HG03558 (cell line): ENCODE data around the gene SEM1.
"Not testable (repeated sequence)": the region's sequence is repeated elsewhere in the genome, so short reads cannot be mapped to it uniquely, and the experiment has no call there.

ENCODE experiments used
- ATAC-seq: cut with Tn5 transposase; IDR thresholded peaks from one replicate; pipeline ENCODE4 v1.9.1; 2021; ENCODE audit warnings: moderate number of reproducible peaks; ENCODE audit not compliant: unreplicated experiment; ENCODE audit errors: extremely low read depth

The SEM1 gene

DNA sequence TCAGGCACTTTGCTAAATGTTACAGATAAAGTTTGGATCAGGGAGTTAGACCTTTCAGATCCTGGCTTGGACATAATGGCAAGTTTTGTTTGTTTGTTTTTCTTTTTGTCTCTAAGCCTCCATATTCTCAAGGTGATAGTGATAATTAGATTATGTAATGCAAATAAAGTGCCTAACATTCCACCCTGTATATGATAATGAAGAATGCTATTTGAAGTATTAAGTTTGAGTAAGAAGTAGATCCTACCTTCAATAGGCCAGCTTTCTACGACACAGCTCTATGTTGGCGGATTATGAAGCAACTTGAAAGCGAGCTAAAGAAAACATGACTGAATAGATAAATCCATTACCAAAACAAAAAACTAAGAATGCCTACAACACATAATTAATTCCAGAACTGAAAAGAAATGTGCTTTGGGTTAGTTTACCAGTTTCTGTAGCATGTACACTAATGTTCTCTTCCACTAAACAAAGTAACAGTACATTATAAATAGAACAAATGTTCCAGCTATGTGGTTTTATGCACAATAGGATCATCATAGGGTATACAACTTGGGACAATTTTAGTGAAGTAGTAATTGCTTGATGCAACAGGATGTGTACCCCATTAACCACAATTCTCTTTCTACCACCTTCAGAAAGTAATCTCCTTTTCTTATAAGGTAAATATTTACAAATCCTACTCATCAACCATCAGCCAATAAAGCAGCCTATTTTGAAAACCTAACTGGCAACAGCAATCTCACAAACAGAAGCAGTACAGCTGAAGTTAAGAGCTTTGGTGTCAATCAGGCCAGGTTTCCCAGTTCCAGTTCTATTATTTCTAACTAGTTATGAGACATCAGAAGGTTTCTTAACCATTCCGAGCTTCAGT is 1.5 kb downstream of the SEM1 start:
- ATAC-seq: no peak

DNA sequence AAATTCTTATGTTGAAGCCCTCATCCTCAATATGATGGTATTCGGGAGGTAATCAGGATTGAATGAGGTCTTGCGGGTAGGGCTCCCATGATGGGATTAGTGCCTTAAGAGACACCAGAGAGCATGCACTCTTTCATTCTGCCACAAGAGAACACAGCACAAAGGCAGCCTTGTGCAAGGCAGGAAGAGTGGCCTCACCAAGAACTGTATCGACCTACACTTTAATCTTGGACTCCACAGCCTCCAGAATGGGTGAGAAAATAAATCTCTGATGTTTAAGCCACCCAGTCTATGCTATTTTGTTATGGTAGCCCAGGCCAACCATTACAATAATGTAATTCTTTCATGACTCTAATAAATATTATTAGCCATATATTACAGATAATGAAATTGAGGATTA is 8.4 kb downstream of the SEM1 start:
- ATAC-seq: no peak

- ATAC-seq: no peak
These were observed 9.1 kb downstream of the SEM1 start for GRCh38 chr7:96700516-96700915.

- no peak for ATAC-seq
These were observed 10.3 kb downstream of the SEM1 start for GRCh38 chr7:96699219-96699871.

DNA sequence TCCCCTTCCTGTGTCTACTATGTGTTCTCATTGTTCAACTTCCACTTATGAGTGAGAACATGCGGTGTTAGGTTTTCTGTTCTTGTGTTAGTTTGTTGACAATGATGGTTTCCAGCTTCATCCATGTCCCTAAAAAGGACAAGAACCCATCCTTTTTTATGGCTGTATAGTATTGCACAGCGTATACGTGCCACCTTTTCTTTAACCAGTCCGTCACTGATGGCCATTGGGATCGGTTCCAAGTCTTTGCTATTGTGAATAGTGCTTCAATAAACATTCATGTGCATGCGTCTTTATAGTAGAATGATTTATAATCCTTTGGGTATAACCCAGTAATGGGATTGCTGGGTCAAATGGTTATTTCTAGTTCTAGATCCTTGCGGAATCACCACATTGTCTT is 11.2 kb downstream of the SEM1 start:
- ATAC-seq: not testable (repeated sequence)

DNA sequence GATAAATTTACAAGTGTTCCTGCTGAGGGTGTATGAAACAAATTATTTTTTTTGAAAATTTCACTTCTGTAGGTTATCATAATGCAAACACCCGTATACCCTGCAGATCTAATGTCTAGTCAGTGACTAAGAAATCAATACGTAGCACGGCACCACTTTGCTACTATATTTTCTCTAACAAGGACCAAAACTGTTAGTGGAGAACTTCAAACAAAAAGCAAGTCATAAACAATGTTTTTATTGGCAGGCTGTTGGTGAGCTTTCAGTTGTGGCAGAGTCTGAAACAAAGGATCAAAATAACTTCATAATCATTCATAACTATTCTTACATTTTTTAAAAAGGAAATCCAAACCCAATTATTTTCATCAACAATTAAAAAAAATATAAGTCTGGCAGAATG is 11.8 kb downstream of the SEM1 start:
- no peak for ATAC-seq

DNA sequence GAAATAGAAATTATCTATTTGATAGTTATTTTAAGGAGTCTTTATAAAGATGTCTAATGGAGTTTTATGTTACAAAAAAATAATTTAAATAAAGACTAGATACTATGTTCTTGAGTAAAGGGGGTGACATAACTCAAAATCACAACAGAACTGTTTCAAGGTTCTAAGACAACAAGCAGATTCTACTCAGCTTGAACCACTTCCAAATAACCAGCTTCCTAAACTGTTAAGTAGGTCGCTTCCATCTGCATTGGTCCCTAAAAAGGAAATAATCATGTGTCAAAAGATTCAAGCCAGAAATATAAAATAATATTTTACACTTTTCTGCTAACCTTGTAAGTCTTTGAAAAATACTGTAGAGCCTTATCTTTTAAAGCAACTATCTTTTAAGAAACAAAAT is 14.1 kb downstream of the SEM1 start:
- no peak for ATAC-seq

GRCh38 chr7:96694082-96694481 is 15.6 kb downstream of the SEM1 start:
- ATAC-seq: no peak

GRCh38 chr7:96691702-96692101 is 17.9 kb downstream of the SEM1 start:
- no peak for ATAC-seq

DNA sequence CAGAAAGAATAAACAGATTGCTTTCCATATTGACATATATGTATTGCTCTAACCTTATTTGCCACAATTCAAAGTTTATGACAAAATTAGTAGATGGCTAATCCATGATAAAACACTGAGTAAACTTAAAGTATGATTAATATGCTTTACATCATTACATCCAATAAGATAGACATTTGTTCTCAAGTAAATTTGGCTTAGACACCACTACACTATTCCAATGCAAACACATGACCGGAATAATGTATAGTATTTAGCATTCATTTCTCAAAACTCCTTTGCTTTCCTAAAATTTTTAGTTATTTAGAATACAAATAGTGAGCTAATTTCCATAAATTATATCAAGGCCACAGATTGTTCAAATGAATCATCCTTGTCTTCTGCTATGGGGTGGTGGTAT is 20.2 kb downstream of the SEM1 start:
- ATAC-seq: no peak

DNA sequence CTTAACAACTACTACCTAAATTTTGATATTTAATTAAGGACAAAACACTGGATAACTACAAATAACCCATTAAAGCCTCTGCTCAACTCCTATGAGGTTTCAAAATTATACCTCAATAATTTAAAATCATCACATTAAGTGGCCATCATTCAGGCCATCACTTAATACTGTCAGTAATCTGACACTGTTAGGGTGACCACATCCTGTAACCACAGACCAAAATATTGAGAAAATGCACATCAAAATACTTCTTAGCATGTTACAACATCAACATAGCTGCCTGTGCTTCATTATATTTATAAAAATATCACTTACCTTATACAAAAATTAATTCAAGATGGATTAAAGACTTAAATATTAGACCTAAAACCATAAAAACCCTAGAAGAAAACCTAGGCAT is 23.3 kb downstream of the SEM1 start:
- no peak for ATAC-seq

GRCh38 chr7:96685755-96686154 is 23.9 kb downstream of the SEM1 start:
- ATAC-seq: peak; percentile 48

DNA sequence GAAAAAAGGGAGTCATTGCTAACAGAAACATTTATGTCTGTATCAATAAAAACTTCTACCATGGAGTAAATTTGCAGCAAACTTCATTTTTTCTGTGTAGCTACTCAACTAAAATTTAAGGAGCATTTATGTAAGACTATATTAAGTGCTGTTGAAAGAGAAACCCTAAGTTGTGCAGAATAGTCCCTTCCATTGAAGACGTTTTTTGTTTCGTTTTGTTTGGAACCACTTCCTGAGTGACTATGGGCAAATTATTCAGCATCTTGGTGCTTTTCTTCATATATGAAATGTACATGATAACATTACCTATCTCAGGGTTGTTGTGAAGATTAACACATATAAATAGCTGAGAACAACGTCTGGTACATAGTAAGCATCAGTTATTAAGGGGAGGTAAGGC is 24.3 kb downstream of the SEM1 start:
- peak; percentile 75 for ATAC-seq

DNA sequence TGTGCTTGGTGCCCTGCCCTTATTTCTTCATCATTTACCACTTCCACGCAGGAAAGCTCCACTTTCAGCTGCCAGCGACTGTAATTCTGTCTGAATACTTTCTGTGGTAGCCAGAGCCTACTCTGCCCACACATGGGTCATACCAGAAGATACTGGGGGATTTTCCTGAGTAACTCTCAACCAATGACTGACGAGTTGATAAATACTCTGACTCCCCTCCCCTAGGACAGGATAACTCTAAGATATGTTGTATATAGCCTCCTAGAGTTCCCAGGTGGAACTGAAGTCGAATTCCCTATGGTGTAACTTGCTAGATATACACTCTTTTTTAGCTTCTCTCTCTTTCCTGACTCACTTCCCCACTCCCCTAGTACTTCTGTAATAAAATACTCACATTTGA is 29.8 kb downstream of the SEM1 start:
- no peak for ATAC-seq

DNA sequence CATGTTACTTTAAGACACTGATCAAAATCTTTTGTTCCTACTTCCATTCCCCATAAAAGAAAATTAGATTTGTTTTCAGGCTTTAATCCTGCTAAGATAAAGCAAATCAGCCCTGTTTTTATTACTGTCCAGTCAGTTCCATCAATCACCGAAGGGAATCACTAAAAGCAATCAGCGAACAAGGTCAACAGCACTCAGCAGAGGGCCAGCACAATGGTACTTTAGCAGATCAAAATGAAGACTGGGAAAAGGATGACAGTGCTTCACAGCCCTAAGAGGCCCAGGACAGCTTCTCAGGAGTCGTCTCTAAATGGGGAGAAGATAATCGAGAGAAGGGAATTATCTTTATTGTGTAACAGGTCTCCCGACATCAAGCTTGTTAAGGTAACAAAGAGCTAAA is 32.7 kb downstream of the SEM1 start:
- no peak for ATAC-seq

GRCh38 chr7:96675548-96675947 is 34.1 kb downstream of the SEM1 start:
- ATAC-seq: no peak

GRCh38 chr7:96674565-96674964 is 35.1 kb downstream of the SEM1 start:
- no peak for ATAC-seq

DNA sequence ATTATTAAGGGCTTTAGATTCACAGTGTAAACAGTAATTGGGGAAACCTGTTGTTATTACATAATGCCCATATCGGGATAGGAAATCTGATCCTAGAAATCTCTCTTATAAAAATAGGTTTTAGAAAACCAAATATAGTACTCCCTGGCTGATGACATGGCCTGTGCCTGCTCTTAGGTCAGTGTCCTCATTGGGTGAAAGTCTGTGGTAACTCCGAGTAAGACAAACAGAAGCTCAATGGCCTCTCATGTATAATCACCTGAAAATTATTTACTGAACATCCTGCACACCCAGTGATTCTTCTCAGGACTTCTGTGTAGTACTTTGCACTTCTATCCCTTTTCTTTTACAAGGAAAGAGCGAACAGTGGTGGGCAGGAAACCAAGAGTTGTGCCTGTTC is 37.8 kb downstream of the SEM1 start:
- ATAC-seq: no peak

DNA sequence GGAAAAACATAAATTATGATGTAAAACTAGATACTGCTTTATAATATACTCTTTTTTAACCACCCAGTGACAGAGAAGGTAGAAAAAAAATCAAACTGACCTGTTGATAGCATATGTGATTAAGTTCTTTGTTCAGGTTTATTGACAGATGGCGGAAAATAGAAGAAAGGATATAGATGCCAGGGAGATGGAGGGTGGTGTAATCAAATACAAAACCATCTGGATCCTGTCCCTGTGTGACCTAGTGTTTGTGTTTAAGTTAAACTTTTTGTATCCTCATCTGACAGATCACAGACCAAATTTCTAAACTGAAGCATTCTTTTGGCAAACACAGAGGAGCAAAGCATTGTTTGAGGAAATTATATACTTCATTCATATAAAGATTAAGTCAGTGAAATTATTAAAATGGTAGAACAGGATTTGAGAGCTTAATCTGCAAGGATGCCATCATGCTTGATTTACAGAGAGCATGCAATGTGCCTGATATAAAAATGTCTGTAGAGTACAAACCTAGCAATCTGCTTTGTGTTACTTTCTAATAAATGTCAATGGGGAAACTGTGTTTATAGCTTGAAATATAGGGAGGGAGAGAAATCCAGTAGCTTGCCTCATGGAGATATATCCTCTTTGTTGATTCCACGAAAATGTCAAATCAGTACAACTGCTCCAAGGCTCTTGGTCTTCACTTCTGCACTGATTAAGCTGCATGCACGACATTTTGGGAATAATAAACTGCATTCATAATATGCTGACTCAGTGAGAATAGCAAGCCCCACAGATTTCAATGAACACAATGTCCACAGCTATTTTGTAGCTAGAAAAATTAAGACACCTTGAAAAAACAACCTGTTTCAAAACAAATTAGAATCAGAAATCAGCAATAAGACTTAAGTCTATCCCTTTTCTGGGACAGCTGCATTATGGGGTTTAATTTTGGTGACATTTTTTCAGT is 39.0 kb downstream of the SEM1 start:
- no peak for ATAC-seq

DNA sequence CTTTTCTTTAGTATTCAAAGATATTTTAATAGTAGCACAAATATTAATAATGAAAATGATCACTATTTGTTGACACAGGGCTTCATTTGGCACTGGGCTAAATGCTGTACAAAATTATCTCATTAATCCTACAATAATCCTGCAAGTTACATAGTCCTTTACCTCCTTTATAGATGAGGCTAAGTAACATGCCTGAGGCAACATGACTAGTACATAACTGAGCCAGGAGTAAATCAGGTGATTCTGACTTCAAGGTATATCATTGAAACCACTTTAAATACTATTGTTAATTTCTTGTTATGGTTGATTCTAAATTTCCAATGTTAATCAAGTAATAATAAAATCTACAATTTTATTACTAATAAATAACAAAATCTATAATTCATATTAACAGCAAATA is 39.8 kb downstream of the SEM1 start:
- ATAC-seq: no peak

- no peak for ATAC-seq
These were observed 42.6 kb downstream of the SEM1 start for GRCh38 chr7:96667026-96667425.
